Mesenchymal stem cell (in vitro differentiated cells and primary cell): ENCODE data around the gene OR5K3. TPM values are rescaled to one million over a fixed set of nuclear protein-coding genes. Genes with fewer than 3 reads are reported as not detected.

ENCODE experiments used
- DNase-seq: peaks from one replicate; pipeline ENCODE4 v3.0.0-alpha.2; 2013
- H2AFZ ChIP-seq: one replicate; pipeline ENCODE4 v1.6.1; 2013; ENCODE audit warnings: low read depth, mild to moderate bottlenecking, control low read depth, inconsistent platforms, low read length, moderate library complexity
- H2AK5ac ChIP-seq: 2 replicates; pipeline ENCODE4 v1.6.1; 2013; ENCODE audit warnings: low read length, moderate library complexity, mild to moderate bottlenecking, inconsistent platforms; ENCODE audit not compliant: severe bottlenecking
- H2BK120ac ChIP-seq: one replicate; pipeline ENCODE4 v1.6.1; 2013; ENCODE audit warnings: low read depth, mild to moderate bottlenecking, inconsistent platforms, low read length, moderate library complexity
- H2BK12ac ChIP-seq, 2 experiments: one replicate each; pipeline ENCODE4 v1.6.1; 2013; ENCODE audit warnings: inconsistent platforms in 2 of 2, low read length in 2 of 2, mild to moderate bottlenecking in 2 of 2, moderate library complexity in 2 of 2, control low read depth in 1 of 2
- H2BK15ac ChIP-seq: one replicate; pipeline ENCODE4 v1.6.1; 2013; ENCODE audit warnings: mild to moderate bottlenecking, low read depth, inconsistent platforms; ENCODE audit not compliant: poor library complexity, severe bottlenecking
- H2BK5ac ChIP-seq: 2 replicates; pipeline ENCODE4 v1.6.1; 2013; ENCODE audit warnings: low read depth, mild to moderate bottlenecking, low read length, control low read depth, inconsistent platforms; ENCODE audit not compliant: poor library complexity, severe bottlenecking
- H3K14ac ChIP-seq, 2 experiments: one replicate each; pipeline ENCODE4 v1.6.1; 2013; ENCODE audit warnings: inconsistent platforms in 2 of 2, low read length in 2 of 2, control low read depth in 1 of 2, mild to moderate bottlenecking in 1 of 2, moderate library complexity in 1 of 2
- H3K18ac ChIP-seq, 2 experiments: one replicate each; pipeline ENCODE4 v1.6.1; 2013; ENCODE audit warnings: inconsistent platforms in 2 of 2, low read length in 2 of 2, control low read depth in 1 of 2, low read depth in 1 of 2, mild to moderate bottlenecking in 1 of 2
- H3K23ac ChIP-seq, 2 experiments: one replicate each; pipeline ENCODE4 v1.6.1; 2013; ENCODE audit warnings: inconsistent platforms in 2 of 2, low read length in 2 of 2, mild to moderate bottlenecking in 2 of 2, moderate library complexity in 2 of 2, control low read depth in 1 of 2
- H3K27ac ChIP-seq: 2 replicates; pipeline ENCODE4 v1.5.1; 2013; ENCODE audit warnings: mild to moderate bottlenecking, moderate library complexity, low read length, control low read depth, inconsistent platforms; ENCODE audit not compliant: poor library complexity, severe bottlenecking
- H3K27me3 ChIP-seq, 2 experiments: 2 replicates each; pipeline versions ENCODE4 v1.6.1 to v1.7.0; 2013; ENCODE audit warnings: low read length in 2 of 2, mild to moderate bottlenecking in 2 of 2, moderate library complexity in 2 of 2, control low read depth in 1 of 2, inconsistent platforms in 1 of 2; ENCODE audit not compliant: control insufficient read depth in 1 of 2, insufficient read depth in 1 of 2
- H3K36me3 ChIP-seq, 2 experiments: 2 replicates each; pipeline versions ENCODE4 v1.6.1 to v1.7.0; 2013; ENCODE audit warnings: low read length in 2 of 2, control low read depth in 1 of 2, inconsistent platforms in 1 of 2, low read depth in 1 of 2, mild to moderate bottlenecking in 1 of 2; ENCODE audit not compliant: insufficient read depth in 2 of 2, control insufficient read depth in 1 of 2
- H3K4ac ChIP-seq, 2 experiments: one replicate each; pipeline ENCODE4 v1.6.1; 2013; ENCODE audit warnings: inconsistent platforms in 2 of 2, low read length in 2 of 2, mild to moderate bottlenecking in 2 of 2, moderate library complexity in 2 of 2, control low read depth in 1 of 2, low read depth in 1 of 2
- H3K4me1 ChIP-seq: 2 replicates; pipeline ENCODE4 v1.6.1; 2013; ENCODE audit warnings: low read depth, low read length, control low read depth; ENCODE audit not compliant: control insufficient read depth, insufficient read depth
- H3K4me2 ChIP-seq: 2 replicates; pipeline ENCODE4 v1.6.1; 2013; ENCODE audit warnings: low read length, mild to moderate bottlenecking, inconsistent platforms; ENCODE audit not compliant: poor library complexity, severe bottlenecking
- H3K4me3 ChIP-seq, 2 experiments: 2 replicates each; pipeline versions ENCODE4 v1.5.1 to v1.7.0; 2013; ENCODE audit warnings: low read length in 2 of 2, mild to moderate bottlenecking in 2 of 2, control low read depth in 1 of 2, low read depth in 1 of 2; ENCODE audit not compliant: insufficient read depth in 1 of 2
- H3K79me1 ChIP-seq: replicated peaks from 2 replicates; pipeline ENCODE4 v1.6.1; 2013; ENCODE audit warnings: mild to moderate bottlenecking, control low read depth, low read length, inconsistent platforms; ENCODE audit not compliant: poor library complexity, severe bottlenecking
- H3K9ac ChIP-seq: 2 replicates; pipeline ENCODE4 v1.7.0; 2013; ENCODE audit warnings: mild to moderate bottlenecking, low read length, moderate library complexity
- H3K9me3 ChIP-seq: 2 replicates; pipeline ENCODE4 v1.7.0; 2013; ENCODE audit warnings: mild to moderate bottlenecking, low read length; ENCODE audit not compliant: control insufficient read depth
- H4K8ac ChIP-seq: one replicate; pipeline ENCODE4 v1.6.1; 2013; ENCODE audit warnings: inconsistent platforms, mild to moderate bottlenecking, low read length, moderate library complexity
- H4K91ac ChIP-seq: one replicate; pipeline ENCODE4 v1.6.1; 2013; ENCODE audit warnings: mild to moderate bottlenecking, low read length, inconsistent platforms
- WGBS: methylation state at CpG from one replicate; pipeline ENCODE4 v1.1.7; 2013; ENCODE audit warnings: mixed read lengths; 5-methylcytosine and 5-hydroxymethylcytosine counted together
- polyA plus RNA-seq, 2 experiments: library from polyadenylated mRNA; stranded (reverse); fragments of 200-250 nt; gene quantifications; one replicate each; pipeline ENCODE4 v1.2.3, GENCODE V29; 2013

Gene OR5K3
- not detected for polyA plus RNA-seq (2013, experiment 1 of 2)
- polyA plus RNA-seq (2013, experiment 2 of 2), result not detected

GRCh38 chr3:98390366-98390765 lies at the start of gene OR5K3:
Gene OR5K3, plus strand, starts transcription at chr3:98390666. Its CDS starts 0 bp downstream, at chr3:98390666.
- Histone ChIP-seq H3K4ac (no peak within 1 kb of the TSS), H3K9ac (no peak within 1 kb of the TSS), H2BK120ac (no peak within 1 kb of the TSS), H2BK15ac (no peak within 1 kb of the TSS), H4K8ac (no peak within 1 kb of the TSS), H2BK12ac (no peak within 1 kb of the TSS), H3K4me2 (no peak within 1 kb of the TSS), H2AK5ac (no peak within 1 kb of the TSS), H3K18ac (no peak within 1 kb of the TSS), H3K27me3 (peaks cover 0 to 13% of the 10 kb centered on the region in 2 experiments), H3K4me1 (no peaks in the 10 kb centered on the region), H2BK5ac (no peak within 1 kb of the TSS), H3K27ac (no peak within 1 kb of the TSS), H3K36me3 (no peaks in the 10 kb centered on the region), H3K23ac (no peak within 1 kb of the TSS), H4K91ac (no peak within 1 kb of the TSS), H3K9me3 (no peaks in the 10 kb centered on the region), H3K14ac (no peak within 1 kb of the TSS), H3K79me1 (no peaks in the 10 kb centered on the region), H3K4me3 (no peak within 1 kb of the TSS), H2AFZ (no peak within 1 kb of the TSS)
- DNase-seq, result no peak

- Histone ChIP-seq H3K36me3 (no peaks in the 10 kb centered on the region), H3K9me3 (no peaks in the 10 kb centered on the region), H3K27me3 (peaks cover 0 to 10% of the 10 kb centered on the region in 2 experiments), H2BK12ac (no peak overlapping the region), H2BK5ac (no peak overlapping the region), H3K4me3 (no peak overlapping the region), H2BK120ac (no peak overlapping the region), H2BK15ac (no peak overlapping the region), H3K4me2 (no peak overlapping the region), H3K4me1 (no peaks in the 10 kb centered on the region), H3K23ac (no peak overlapping the region), H3K18ac (no peak overlapping the region), H3K27ac (no peak overlapping the region), H3K4ac (no peak overlapping the region), H4K8ac (no peak overlapping the region), H3K9ac (no peak overlapping the region), H3K14ac (no peak overlapping the region), H2AFZ (no peak overlapping the region), H2AK5ac (no peak overlapping the region), H3K79me1 (no peaks in the 10 kb centered on the region), H4K91ac (no peak overlapping the region)
- DNase-seq, result no peak
- 88% methylated on average over 4 of the region's 6 CpGs for WGBS
These were observed 48.7 kb upstream of the OR5K3 start for GRCh38 chr3:98341758-98342157.

- Histone ChIP-seq H4K8ac (no peak overlapping the region), H3K4me2 (no peak overlapping the region), H2AK5ac (no peak overlapping the region), H3K9ac (no peak overlapping the region), H3K18ac (no peak overlapping the region), H3K36me3 (no peaks in the 10 kb centered on the region), H3K4me1 (no peaks in the 10 kb centered on the region), H3K23ac (no peak overlapping the region), H2BK5ac (no peak overlapping the region), H2BK120ac (no peak overlapping the region), H3K4me3 (no peak overlapping the region), H3K9me3 (no peaks in the 10 kb centered on the region), H3K79me1 (no peaks in the 10 kb centered on the region), H3K27me3 (peaks cover 0 to 9% of the 10 kb centered on the region in 2 experiments), H2BK12ac (no peak overlapping the region), H4K91ac (no peak overlapping the region), H2BK15ac (no peak overlapping the region), H3K4ac (no peak overlapping the region), H3K27ac (no peak overlapping the region), H3K14ac (no peak overlapping the region), H2AFZ (no peak overlapping the region)
- 50% methylated on average over 11 of the region's 13 CpGs for WGBS
- DNase-seq, result peak; percentile 39
These were observed 46.6 kb upstream of the OR5K3 start for GRCh38 chr3:98343647-98344507.

- no peak overlapping the region for H2AK5ac ChIP-seq
- no peak overlapping the region for H3K18ac ChIP-seq
- H2BK12ac ChIP-seq, result no peak overlapping the region
- H4K91ac ChIP-seq, result no peak overlapping the region
- H2AFZ ChIP-seq, result no peak overlapping the region
- H3K4me1 ChIP-seq, result no peaks in the 10 kb centered on the region
- H3K36me3 ChIP-seq, result no peaks in the 10 kb centered on the region
- no peak overlapping the region for H3K23ac ChIP-seq
- peaks cover 0 to 3% of the 10 kb centered on the region in 2 experiments for H3K27me3 ChIP-seq
- no peak overlapping the region for H3K9ac ChIP-seq
- H3K14ac ChIP-seq, result no peak overlapping the region
- no peak for DNase-seq
- H3K27ac ChIP-seq, result no peak overlapping the region
- no CpG with 5 or more reads among the region's 3 CpGs for WGBS
- H3K79me1 ChIP-seq, result no peaks in the 10 kb centered on the region
- no peak overlapping the region for H3K4me3 ChIP-seq
- no peak overlapping the region for H2BK15ac ChIP-seq
- H4K8ac ChIP-seq, result no peak overlapping the region
- no peak overlapping the region for H2BK5ac ChIP-seq
- no peak overlapping the region for H3K4ac ChIP-seq
- H3K9me3 ChIP-seq, result no peaks in the 10 kb centered on the region
- H2BK120ac ChIP-seq, result no peak overlapping the region
- H3K4me2 ChIP-seq, result no peak overlapping the region
These were observed 40.4 kb upstream of the OR5K3 start for GRCh38 chr3:98350082-98350481.
